Loucy (cell line): ENCODE measurements around the gene UFC1.
A peak's percentile ranks its signal among the peaks of the same experiment; 100 is the strongest.

ENCODE experiments used
- H2AFZ ChIP-seq: fragments of 200-600 bp; sonication (generic); 2 replicates; pipeline ENCODE4 v1.6.0; 2016; ENCODE audit warnings: antibody characterized with exemption, mild to moderate bottlenecking, low read length, moderate library complexity
- H3F3A ChIP-seq: fragments of 200-600 bp; 2 replicates; pipeline ENCODE4 v1.6.0; 2016; ENCODE audit warnings: antibody characterized with exemption, low read depth, mild to moderate bottlenecking
- H3K27me3 ChIP-seq: fragments of 200-600 bp; sonication (generic); 2 replicates; pipeline ENCODE4 v1.6.1; 2014; ENCODE audit warnings: low read length, mild to moderate bottlenecking; ENCODE audit not compliant: insufficient read depth, poor library complexity, severe bottlenecking
- H3K36me3 ChIP-seq: fragments of 200-600 bp; sonication (generic); 2 replicates; pipeline ENCODE4 v1.6.1; 2016; ENCODE audit warnings: low read length; ENCODE audit not compliant: insufficient read depth
- H3K4me1 ChIP-seq: fragments of 200-600 bp; sonication (generic); 2 replicates; pipeline ENCODE4 v1.5.1; 2014; ENCODE audit warnings: low read length, mild to moderate bottlenecking; ENCODE audit not compliant: insufficient read depth, poor library complexity, severe bottlenecking
- H3K4me2 ChIP-seq: fragments of 200-600 bp; sonication (generic); 2 replicates; pipeline ENCODE4 v1.6.0; 2014; ENCODE audit warnings: antibody characterized with exemption, low read length, low read depth, mild to moderate bottlenecking; ENCODE audit not compliant: poor library complexity, severe bottlenecking
- H3K4me3 ChIP-seq: fragments of 200-600 bp; sonication (generic); 2 replicates; pipeline ENCODE4 v1.5.1; 2014; ENCODE audit warnings: low read length, mild to moderate bottlenecking, mixed read lengths; ENCODE audit not compliant: poor library complexity, severe bottlenecking
- H3K79me2 ChIP-seq: fragments of 200-600 bp; sonication (generic); 2 replicates; pipeline ENCODE4 v1.6.1; 2014; ENCODE audit warnings: low read length; ENCODE audit not compliant: insufficient read depth
- H3K9ac ChIP-seq: fragments of 200-600 bp; sonication (generic); 2 replicates; pipeline ENCODE4 v1.6.0; 2014; ENCODE audit warnings: mild to moderate bottlenecking, low read depth, low read length, moderate library complexity; ENCODE audit not compliant: poor library complexity, severe bottlenecking
- H3K9me2 ChIP-seq: fragments of 200-600 bp; sonication (generic); replicated peaks from 2 replicates; pipeline ENCODE4 v1.6.1; 2016; ENCODE audit warnings: low read depth, low read length, mixed read lengths
- H3K9me3 ChIP-seq: fragments of 200-600 bp; sonication (generic); 2 replicates; pipeline ENCODE4 v1.6.1; 2014; ENCODE audit warnings: mild to moderate bottlenecking, antibody characterized with exemption, low read length, low read depth; ENCODE audit not compliant: insufficient read depth
- H4K20me1 ChIP-seq: fragments of 200-600 bp; sonication (generic); 2 replicates; pipeline ENCODE4 v1.6.0; 2014; ENCODE audit warnings: antibody characterized with exemption, low read length, mild to moderate bottlenecking; ENCODE audit not compliant: insufficient read depth, poor library complexity, severe bottlenecking
- CTCF ChIP-seq: fragments of 200-600 bp; sonication (generic); conservative IDR thresholded peaks from 2 replicates; pipeline ENCODE4 v1.5.1; 2014; ENCODE audit warnings: mild to moderate bottlenecking, antibody characterized with exemption, low read length
- EZH2phosphoT487 ChIP-seq: fragments of 200-600 bp; IDR thresholded peaks from 2 replicates; pipeline ENCODE4 v1.6.1; 2018; ENCODE audit warnings: antibody characterized with exemption, mild to moderate bottlenecking, moderate library complexity, borderline replicate concordance

UFC1 gene

DNA sequence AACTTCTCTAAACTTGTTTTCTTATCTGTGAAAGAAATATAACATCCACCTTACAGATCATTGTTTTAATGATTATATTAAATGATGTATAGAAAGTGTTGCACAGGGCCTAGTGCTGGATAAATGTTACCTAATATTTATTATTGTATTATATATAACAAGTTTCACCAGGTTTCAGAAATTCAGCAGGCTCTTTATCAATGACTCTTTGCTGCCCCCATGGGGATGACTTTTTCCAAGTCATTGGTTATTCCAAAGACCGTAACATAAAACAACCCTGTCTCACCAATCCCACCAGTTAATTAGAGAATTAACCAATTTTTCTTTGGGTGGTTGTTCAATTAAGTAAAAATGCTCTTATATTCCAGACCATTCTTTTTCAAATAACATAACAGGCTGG, 14.0 kb upstream of the UFC1 start:
- no peaks in the 10 kb centered on the region for H3K9me3 ChIP-seq

GRCh38 chr1:161140755-161141400, 12.9 kb upstream of the UFC1 start:
- no peak for TF ChIP-seq CTCF
- TF ChIP-seq EZH2phosphoT487, result no peak
- H3F3A ChIP-seq, result 0 out of 2 replicates have a peak, but pooled peaks cover 2% of the 10 kb centered on the region
- no peak overlapping the region for H3K4me2 ChIP-seq
- no peaks in the 10 kb centered on the region for H4K20me1 ChIP-seq
- no peaks in the 10 kb centered on the region for H3K9me3 ChIP-seq
- H3K9ac ChIP-seq, result no peak overlapping the region
- H3K36me3 ChIP-seq, result no peaks in the 10 kb centered on the region
- H2AFZ ChIP-seq, result no peak overlapping the region
- no peaks in the 10 kb centered on the region for H3K4me1 ChIP-seq
- no peak overlapping the region for H3K4me3 ChIP-seq
- no peaks in the 10 kb centered on the region for H3K79me2 ChIP-seq
- H3K9me2 ChIP-seq, result no peaks in the 10 kb centered on the region
- H3K27me3 ChIP-seq, result no peaks in the 10 kb centered on the region

More for the DNA sequence above, 14.0 kb upstream of the UFC1 start:
- TF ChIP-seq CTCF, result peak; percentile 64
- TF ChIP-seq EZH2phosphoT487, result no peak
- no peak overlapping the region for H3K4me3 ChIP-seq
- no peaks in the 10 kb centered on the region for H3K4me1 ChIP-seq
- no peak overlapping the region for H3K9ac ChIP-seq
- H3F3A ChIP-seq, result 0 out of 2 replicates have a peak, but pooled peaks cover 3% of the 10 kb centered on the region
- no peaks in the 10 kb centered on the region for H3K36me3 ChIP-seq
- H3K27me3 ChIP-seq, result no peaks in the 10 kb centered on the region
- H3K9me2 ChIP-seq, result no peaks in the 10 kb centered on the region
- H3K79me2 ChIP-seq, result peaks cover 2% of the 10 kb centered on the region; the same call in 1 of the 2 replicates
- no peak overlapping the region for H2AFZ ChIP-seq
- H3K4me2 ChIP-seq, result no peak overlapping the region
- H4K20me1 ChIP-seq, result no peaks in the 10 kb centered on the region

DNA sequence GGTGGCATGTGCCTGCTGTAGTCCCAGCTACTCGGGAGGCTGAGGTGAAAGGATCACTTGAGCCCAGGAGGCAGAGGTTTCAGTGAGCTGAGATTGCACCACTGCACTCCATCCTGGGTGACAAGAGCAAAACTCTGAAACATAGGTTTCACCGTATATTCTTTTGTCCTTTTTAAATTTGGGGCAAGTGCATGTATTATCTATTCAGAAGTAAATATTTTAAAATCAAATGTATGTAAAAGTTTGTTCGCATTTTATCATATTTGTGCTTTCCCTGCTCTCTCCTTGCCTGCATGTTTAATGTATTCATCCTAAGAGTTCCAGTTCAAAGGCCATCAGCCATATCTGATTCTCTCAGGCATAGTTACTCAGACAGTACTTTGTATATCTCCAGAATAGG, 7.9 kb upstream of the UFC1 start:
- Histone ChIP-seq H3K9ac (no peak overlapping the region), H3K36me3 (no peaks in the 10 kb centered on the region), H3K4me2 (no peak overlapping the region), H3F3A (no peaks in the 10 kb centered on the region), H3K4me3 (no peak overlapping the region), H3K9me2 (no peaks in the 10 kb centered on the region), H3K4me1 (no peaks in the 10 kb centered on the region), H4K20me1 (no peaks in the 10 kb centered on the region), H2AFZ (no peak overlapping the region), H3K79me2 (no peaks in the 10 kb centered on the region), H3K27me3 (no peaks in the 10 kb centered on the region), H3K9me3 (no peaks in the 10 kb centered on the region)
- no peak for TF ChIP-seq EZH2phosphoT487
- no peak for TF ChIP-seq CTCF
